Endothelial cell of umbilical vein (primary cell): ENCODE results near the gene ANXA11. TPM values are rescaled to one million over a fixed set of nuclear protein-coding genes. Genes with fewer than 3 reads are reported as not detected.

Source experiments
- BruUV-seq: library from RNA; stranded (reverse); fragments of 400-500 nt; replicated peaks from 2 replicates; lab custom pipeline; 2021; lab: Mats Ljungman, UMichigan
- CTCF ChIA-PET: fragments of 300-600, 350-600 bp; sonication (Branson Sonifier 250); formaldehyde crosslinking; loops from one replicate; lab custom pipeline; 2021; ENCODE audit warnings: antibody characterized with exemption, inconsistent platforms; lab: Charles Lee
- POLR2A ChIA-PET: fragments of 300-600, 350-600 bp; sonication (Branson Sonifier 250); formaldehyde crosslinking; loops from one replicate; lab custom pipeline; 2021; ENCODE audit warnings: antibody characterized with exemption, inconsistent platforms; lab: Charles Lee
- DNase-seq: peaks from one replicate; pipeline ENCODE4 v3.0.0-alpha.2; 2011; ENCODE audit warnings: low read depth, low spot score
- FAIRE-seq: peaks from 2 replicates; lab custom pipeline; 2011; peaks lifted over from hg19 to GRCh38; lab: Jason Lieb, UNC
- H2AFZ ChIP-seq: 2 replicates; pipeline ENCODE4 v1.6.0; 2012; ENCODE audit warnings: low read depth, low read length, control low read depth, inconsistent platforms
- H3K27ac ChIP-seq: 2 replicates; pipeline ENCODE4 v1.5.1; 2011; ENCODE audit warnings: low read depth, mild to moderate bottlenecking, control low read depth, low read length, moderate library complexity; ENCODE audit not compliant: insufficient read depth
- H3K27me3 ChIP-seq, 2 experiments: 2 replicates each; pipeline versions ENCODE4 v1.6.0 to v1.6.1; 2011; ENCODE audit warnings: low read length in 2 of 2, mixed read lengths in 1 of 2; ENCODE audit not compliant: control insufficient read depth in 2 of 2, insufficient read depth in 2 of 2
- H3K36me3 ChIP-seq, 2 experiments: 2 replicates in 1 of 2; 3 replicates in 1 of 2; pipeline ENCODE4 v1.5.1; 2011; ENCODE audit warnings: low read length in 2 of 2, mild to moderate bottlenecking in 1 of 2, moderate library complexity in 1 of 2; ENCODE audit not compliant: control insufficient read depth in 2 of 2, insufficient read depth in 2 of 2; ENCODE audit errors: extremely low read depth in 1 of 2
- H3K4me1 ChIP-seq: 3 replicates; pipeline ENCODE4 v1.5.1; 2011; ENCODE audit warnings: mild to moderate bottlenecking, low read length; ENCODE audit not compliant: control insufficient read depth, insufficient read depth; ENCODE audit errors: extremely low read depth
- H3K4me2 ChIP-seq: 2 replicates; pipeline ENCODE4 v1.6.1; 2011; ENCODE audit warnings: low read length, control low read depth, mixed read lengths; ENCODE audit not compliant: insufficient read depth
- H3K4me3 ChIP-seq, 3 experiments: fragments of 200-600 bp in 1 of 3; sonication (generic), shearing (Covaris generic) in 1 of 3; replicated peaks in 1 of 3; 2 replicates each; pipeline ENCODE4 v1.5.1; 2011 to 2016; ENCODE audit warnings: control low read depth in 3 of 3, low read length in 3 of 3, mild to moderate bottlenecking in 2 of 3, inconsistent platforms in 1 of 3, low read depth in 1 of 3, moderate library complexity in 1 of 3; ENCODE audit not compliant: insufficient read depth in 1 of 3
- H3K79me2 ChIP-seq: 2 replicates; pipeline ENCODE4 v1.6.0; 2012; ENCODE audit warnings: low read length, inconsistent platforms; ENCODE audit not compliant: control insufficient read depth, insufficient read depth
- H3K9ac ChIP-seq: replicated peaks from 2 replicates; pipeline ENCODE3; 2011; ENCODE audit warnings: low read length, control low read depth; ENCODE audit not compliant: insufficient read depth; ENCODE audit errors: extremely low read depth
- H3K9me1 ChIP-seq: replicated peaks from 3 replicates; pipeline ENCODE4 v1.6.0; 2011; ENCODE audit warnings: mild to moderate bottlenecking, low read length; ENCODE audit not compliant: control insufficient read depth, insufficient read depth; ENCODE audit errors: extremely low read depth
- H3K9me3 ChIP-seq: replicated peaks from 2 replicates; pipeline ENCODE4 v1.5.1; 2012; ENCODE audit warnings: low read length, inconsistent platforms; ENCODE audit not compliant: control insufficient read depth, insufficient read depth
- H4K20me1 ChIP-seq: replicated peaks from 2 replicates; pipeline ENCODE3; 2011; ENCODE audit warnings: mild to moderate bottlenecking, low read length; ENCODE audit not compliant: control insufficient read depth, insufficient read depth; ENCODE audit errors: extremely low read depth
- EZH2 ChIP-seq: IDR thresholded peaks from 2 replicates; pipeline ENCODE4 v1.6.1; 2012; ENCODE audit warnings: borderline replicate concordance, low read depth, mild to moderate bottlenecking, moderate library complexity, low read length, inconsistent platforms; ENCODE audit not compliant: severe bottlenecking
- GATA2 ChIP-seq: IDR thresholded peaks from 2 replicates; pipeline ENCODE4 v1.7.0; 2011; ENCODE audit warnings: low read depth, mild to moderate bottlenecking, moderate library complexity, mixed read lengths, low read length; ENCODE audit not compliant: insufficient read length, insufficient read depth
- JUN ChIP-seq: IDR thresholded peaks from 2 replicates; pipeline ENCODE4 v1.6.1; 2011; ENCODE audit warnings: borderline replicate concordance, low read depth; ENCODE audit not compliant: insufficient read length, insufficient read depth
- MYC ChIP-seq: IDR thresholded peaks from one replicate; pipeline ENCODE4 v1.6.1; 2011; ENCODE audit warnings: mild to moderate bottlenecking, low read depth, low read length
- POLR2AphosphoS5 ChIP-seq: IDR thresholded peaks from 2 replicates; pipeline ENCODE4 v1.6.1; 2012; ENCODE audit warnings: low read depth, mild to moderate bottlenecking, control low read depth, low read length, moderate library complexity; ENCODE audit not compliant: insufficient read depth
- dilution Hi-C: fragments of 300-500 bp; cut with MboI; formaldehyde crosslinking; loops from one replicate; pipeline ENCODE4 v1.15.0; 2019; ENCODE audit warnings: low sequenced_read_pairs; ENCODE audit not compliant: extremely low pct_ligation_motif_present
- intact Hi-C: fragments of 100-400 bp; cut with micrococcal nuclease; formaldehyde crosslinking; loops from one replicate; pipeline ENCODE4 v1.10.0; 2022
- polyA plus RNA-seq, 4 experiments: library from polyadenylated mRNA; depleted of rRNA in 3 of 4; stranded (reverse) in 3 of 4; unstranded in 1 of 4; fragments of >200 nt; gene quantifications; 2 replicates each; pipeline versions ENCODE4 v1.2.1 to v1.2.3, GENCODE V29; 2011 to 2012; ENCODE audit warnings: missing spikeins in 1 of 4
- total RNA-seq: library from RNA; stranded (reverse); gene quantifications from 2 replicates; pipeline ENCODE4 v1.2.3, GENCODE V29; 2021
- TF ChIP-seq, protein P1 (sequence below): IDR thresholded peaks from 2 replicates; pipeline ENCODE4 v1.6.1; 2011; ENCODE audit not compliant: insufficient read depth, insufficient read length
- TF ChIP-seq, protein P2 (sequence below), 2 donors: IDR thresholded peaks; 1 replicate in 1 of 2; 2 replicates in 1 of 2; pipeline ENCODE4 v1.5.1; 2011; ENCODE audit warnings: low read length in 2 of 2, mild to moderate bottlenecking in 2 of 2, moderate library complexity in 2 of 2, control low read depth in 1 of 2, inconsistent platforms in 1 of 2, low read depth in 1 of 2; ENCODE audit not compliant: insufficient read depth in 1 of 2; ENCODE audit errors: extremely low read depth in 1 of 2

ANXA11 gene
- total and polyA plus RNA-seq, 2 donors (not counting 3 experiments of a cell fraction or from before 2014, with no cell fraction given) = 59.2 to 143 TPM

DNA sequence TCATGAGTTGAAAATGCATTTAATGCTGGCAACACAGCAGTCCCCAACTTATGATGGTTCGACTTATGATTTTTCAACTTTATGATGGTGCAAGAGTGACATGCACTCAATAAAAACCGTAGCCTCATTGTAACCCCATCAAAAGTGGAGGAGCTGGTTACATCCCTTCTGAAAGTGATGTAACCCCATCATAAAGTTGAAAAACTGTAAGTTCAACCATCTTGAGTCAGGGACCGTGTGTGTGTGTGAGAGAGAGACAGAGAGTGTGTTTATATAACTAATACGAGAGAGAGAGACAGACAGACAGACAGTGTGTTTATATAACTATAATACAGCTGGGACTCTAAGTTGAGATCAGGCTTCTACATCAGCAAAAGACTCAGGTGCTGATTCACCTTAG lies 21.0 kb downstream of the ANXA11 start:
- Histone ChIP-seq H3K9me1 (no peaks in the 10 kb centered on the region), H3K27ac (no peak overlapping the region), H4K20me1 (peaks cover 3% of the 10 kb centered on the region), H3K27me3 (no peaks in the 10 kb centered on the region), H3K9ac (no peak overlapping the region), H3K79me2 (peaks cover 87% of the 10 kb centered on the region), H3K9me3 (no peaks in the 10 kb centered on the region), H3K4me1 (no peaks in the 10 kb centered on the region), H3K4me3 (no peak overlapping the region), H3K4me2 (no peak overlapping the region), H2AFZ (no peak overlapping the region), H3K36me3 (no peaks in the 10 kb centered on the region)
- intact Hi-C loops = loop anchor here (2.0 kb wide), 1 partner anchor 15 kb away; no protein-coding TSS in a partner anchor
- no peak for TF ChIP-seq MYC
- no peak for TF ChIP-seq GATA2
- TF ChIP-seq EZH2 = no peak
- TF ChIP-seq, protein P1, sequence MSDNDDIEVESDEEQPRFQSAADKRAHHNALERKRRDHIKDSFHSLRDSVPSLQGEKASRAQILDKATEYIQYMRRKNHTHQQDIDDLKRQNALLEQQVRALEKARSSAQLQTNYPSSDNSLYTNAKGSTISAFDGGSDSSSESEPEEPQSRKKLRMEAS = no peak
- no peak for TF ChIP-seq POLR2AphosphoS5
- TF ChIP-seq, protein P2, sequence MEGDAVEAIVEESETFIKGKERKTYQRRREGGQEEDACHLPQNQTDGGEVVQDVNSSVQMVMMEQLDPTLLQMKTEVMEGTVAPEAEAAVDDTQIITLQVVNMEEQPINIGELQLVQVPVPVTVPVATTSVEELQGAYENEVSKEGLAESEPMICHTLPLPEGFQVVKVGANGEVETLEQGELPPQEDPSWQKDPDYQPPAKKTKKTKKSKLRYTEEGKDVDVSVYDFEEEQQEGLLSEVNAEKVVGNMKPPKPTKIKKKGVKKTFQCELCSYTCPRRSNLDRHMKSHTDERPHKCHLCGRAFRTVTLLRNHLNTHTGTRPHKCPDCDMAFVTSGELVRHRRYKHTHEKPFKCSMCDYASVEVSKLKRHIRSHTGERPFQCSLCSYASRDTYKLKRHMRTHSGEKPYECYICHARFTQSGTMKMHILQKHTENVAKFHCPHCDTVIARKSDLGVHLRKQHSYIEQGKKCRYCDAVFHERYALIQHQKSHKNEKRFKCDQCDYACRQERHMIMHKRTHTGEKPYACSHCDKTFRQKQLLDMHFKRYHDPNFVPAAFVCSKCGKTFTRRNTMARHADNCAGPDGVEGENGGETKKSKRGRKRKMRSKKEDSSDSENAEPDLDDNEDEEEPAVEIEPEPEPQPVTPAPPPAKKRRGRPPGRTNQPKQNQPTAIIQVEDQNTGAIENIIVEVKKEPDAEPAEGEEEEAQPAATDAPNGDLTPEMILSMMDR (IDR thresholded peaks at IDR 0.05; ENCODE audit: extremely low read depth in 1 of 2, insufficient read depth in 1 of 2, low read depth in 1 of 2, low read length in 2 of 2) = no peak
- no peak for TF ChIP-seq JUN
- BruUV-seq = no TSS peak
- FAIRE-seq (no peak), DNase-seq (no peak)
- dilution Hi-C loops = no loop called here
- CTCF ChIA-PET = interaction anchor here (0.7 to 1.6 kb wide), 5 partner anchors 10 to 40 kb away, joined by 3 to 5 read pairs (median 3); no protein-coding TSS in a partner anchor
- POLR2A ChIA-PET = no interaction called here
